Astrocyte (in vitro differentiated cells and primary cell): ENCODE measurements around the gene PSMD9. TPM values are rescaled to one million over a fixed set of nuclear protein-coding genes. Genes with fewer than 3 reads are reported as not detected.
"Not testable (repeated sequence)": the region's sequence is repeated elsewhere in the genome, so short reads cannot be mapped to it uniquely, and the experiment has no call there.

ENCODE experiments used
- DNase-seq: peaks from one replicate; pipeline ENCODE4 v3.0.0-alpha.2; 2010; ENCODE audit warnings: low read depth
- FAIRE-seq: peaks from 2 replicates; lab custom pipeline; 2011; peaks lifted over from hg19 to GRCh38; lab: Jason Lieb, UNC
- H2AFZ ChIP-seq: 2 replicates; pipeline ENCODE4 v1.6.0; 2012; ENCODE audit warnings: low read depth, low read length, inconsistent platforms
- H3K27ac ChIP-seq: 2 replicates; pipeline ENCODE4 v1.5.1; 2011; ENCODE audit warnings: low read depth, low read length, inconsistent platforms
- H3K27me3 ChIP-seq: 2 replicates; pipeline ENCODE4 v1.6.0; 2011; ENCODE audit warnings: low read length, inconsistent platforms; ENCODE audit not compliant: insufficient read depth
- H3K36me3 ChIP-seq: 2 replicates; pipeline ENCODE4 v1.5.1; 2011; ENCODE audit warnings: low read length, inconsistent platforms; ENCODE audit not compliant: insufficient read depth
- H3K4me1 ChIP-seq: 2 replicates; pipeline ENCODE4 v1.5.1; 2011; ENCODE audit warnings: low read length, inconsistent platforms; ENCODE audit not compliant: insufficient read depth
- H3K4me2 ChIP-seq: 2 replicates; pipeline ENCODE4 v1.6.0; 2012; ENCODE audit warnings: low read length, inconsistent platforms
- H3K4me3 ChIP-seq: 2 replicates; pipeline ENCODE4 v1.5.1; 2011; ENCODE audit warnings: low read depth, mild to moderate bottlenecking, low read length, inconsistent platforms; ENCODE audit not compliant: insufficient read depth
- H3K79me2 ChIP-seq: 2 replicates; pipeline ENCODE4 v1.6.0; 2012; ENCODE audit warnings: mild to moderate bottlenecking, low read length, inconsistent platforms; ENCODE audit not compliant: insufficient read depth
- H3K9ac ChIP-seq: 2 replicates; pipeline ENCODE4 v1.6.0; 2012; ENCODE audit warnings: mild to moderate bottlenecking, low read length, inconsistent platforms
- H3K9me3 ChIP-seq: 2 replicates; pipeline ENCODE4 v1.5.1; 2012; ENCODE audit warnings: low read depth, mild to moderate bottlenecking, low read length, inconsistent platforms; ENCODE audit not compliant: insufficient read depth
- H4K20me1 ChIP-seq: 2 replicates; pipeline ENCODE4 v1.6.0; 2012; ENCODE audit warnings: low read length, inconsistent platforms; ENCODE audit not compliant: insufficient read depth
- H3K27ac Mint-ChIP-seq: one replicate; pipeline ENCODE4 v1.8.0; 2021; ENCODE audit warnings: mild to moderate bottlenecking, mixed read lengths; ENCODE audit not compliant: unreplicated experiment
- H3K27me3 Mint-ChIP-seq: one replicate; pipeline ENCODE4 v1.8.0; 2021; ENCODE audit warnings: low read depth, mixed read lengths; ENCODE audit not compliant: unreplicated experiment
- H3K36me3 Mint-ChIP-seq: one replicate; pipeline ENCODE4 v1.8.0; 2021; ENCODE audit warnings: low read depth, mixed read lengths; ENCODE audit not compliant: unreplicated experiment
- H3K4me1 Mint-ChIP-seq: one replicate; pipeline ENCODE4 v1.8.0; 2021; ENCODE audit warnings: low read depth, mixed read lengths; ENCODE audit not compliant: unreplicated experiment
- H3K4me3 Mint-ChIP-seq: one replicate; pipeline ENCODE4 v1.8.0; 2021; ENCODE audit warnings: mild to moderate bottlenecking, moderate library complexity, mixed read lengths; ENCODE audit not compliant: unreplicated experiment
- H3K9me3 Mint-ChIP-seq: one replicate; pipeline ENCODE4 v1.8.0; 2021; ENCODE audit warnings: mild to moderate bottlenecking, mixed read lengths; ENCODE audit not compliant: unreplicated experiment
- EZH2 ChIP-seq: IDR thresholded peaks from 2 replicates; pipeline ENCODE4 v1.6.1; 2012; ENCODE audit warnings: mild to moderate bottlenecking, low read length, inconsistent platforms; ENCODE audit not compliant: insufficient read depth
- total RNA-seq: library from RNA; stranded (reverse); gene quantifications from 2 replicates; pipeline ENCODE4 v1.2.1, GENCODE V29; 2021
- TF ChIP-seq, protein P1 (sequence below): IDR thresholded peaks from 2 replicates; pipeline ENCODE4 v1.5.1; 2011; ENCODE audit warnings: low read depth, mild to moderate bottlenecking, inconsistent platforms, low read length, moderate library complexity; ENCODE audit not compliant: insufficient read depth

Gene PSMD9
- total RNA-seq, 1 donor from 2014 or later, result 63.4 TPM

DNA sequence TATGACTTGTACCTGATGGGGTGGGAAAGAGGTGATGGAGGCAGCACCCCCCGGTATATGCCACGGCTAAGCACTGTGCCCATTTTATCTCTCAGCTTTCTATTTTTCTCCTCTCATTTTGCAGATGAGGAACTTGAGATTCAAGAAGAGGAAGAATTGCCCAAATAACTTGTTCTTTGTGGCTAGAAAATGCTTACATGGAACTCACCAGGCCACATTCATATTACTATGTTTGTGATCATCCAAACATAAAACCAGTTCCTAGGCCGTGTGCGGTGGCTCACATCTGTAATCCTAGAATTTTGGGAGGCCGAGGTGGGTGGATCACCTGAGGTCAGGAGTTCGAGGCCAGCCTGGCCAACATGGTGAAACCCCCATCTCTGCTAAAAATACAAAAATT, 14.5 kb upstream of the PSMD9 start:
- no peak overlapping the region for H3K4me2 ChIP-seq
- TF ChIP-seq, protein P1, sequence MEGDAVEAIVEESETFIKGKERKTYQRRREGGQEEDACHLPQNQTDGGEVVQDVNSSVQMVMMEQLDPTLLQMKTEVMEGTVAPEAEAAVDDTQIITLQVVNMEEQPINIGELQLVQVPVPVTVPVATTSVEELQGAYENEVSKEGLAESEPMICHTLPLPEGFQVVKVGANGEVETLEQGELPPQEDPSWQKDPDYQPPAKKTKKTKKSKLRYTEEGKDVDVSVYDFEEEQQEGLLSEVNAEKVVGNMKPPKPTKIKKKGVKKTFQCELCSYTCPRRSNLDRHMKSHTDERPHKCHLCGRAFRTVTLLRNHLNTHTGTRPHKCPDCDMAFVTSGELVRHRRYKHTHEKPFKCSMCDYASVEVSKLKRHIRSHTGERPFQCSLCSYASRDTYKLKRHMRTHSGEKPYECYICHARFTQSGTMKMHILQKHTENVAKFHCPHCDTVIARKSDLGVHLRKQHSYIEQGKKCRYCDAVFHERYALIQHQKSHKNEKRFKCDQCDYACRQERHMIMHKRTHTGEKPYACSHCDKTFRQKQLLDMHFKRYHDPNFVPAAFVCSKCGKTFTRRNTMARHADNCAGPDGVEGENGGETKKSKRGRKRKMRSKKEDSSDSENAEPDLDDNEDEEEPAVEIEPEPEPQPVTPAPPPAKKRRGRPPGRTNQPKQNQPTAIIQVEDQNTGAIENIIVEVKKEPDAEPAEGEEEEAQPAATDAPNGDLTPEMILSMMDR, result no peak
- TF ChIP-seq EZH2, result no peak
- no peaks in the 10 kb centered on the region for H3K27me3 ChIP-seq
- Mint-ChIP-seq H3K36me3 (no peaks in the 10 kb centered on the region), H3K27ac (no peak overlapping the region), H3K4me1 (peaks cover 6% of the 10 kb centered on the region), H3K27me3 (peaks cover 4% of the 10 kb centered on the region), H3K9me3 (no peaks in the 10 kb centered on the region), H3K4me3 (no peak overlapping the region)
- no peak overlapping the region for H3K27ac ChIP-seq
- H3K4me3 ChIP-seq, result no peak overlapping the region
- H3K36me3 ChIP-seq, result no peaks in the 10 kb centered on the region
- FAIRE-seq (no peak), DNase-seq (no peak)
- no peak overlapping the region for H2AFZ ChIP-seq
- H3K4me1 ChIP-seq, result peaks cover 6% of the 10 kb centered on the region
- no peaks in the 10 kb centered on the region for H3K79me2 ChIP-seq
- no peaks in the 10 kb centered on the region for H4K20me1 ChIP-seq
- H3K9ac ChIP-seq, result no peak overlapping the region
- H3K9me3 ChIP-seq, result no peaks in the 10 kb centered on the region

DNA sequence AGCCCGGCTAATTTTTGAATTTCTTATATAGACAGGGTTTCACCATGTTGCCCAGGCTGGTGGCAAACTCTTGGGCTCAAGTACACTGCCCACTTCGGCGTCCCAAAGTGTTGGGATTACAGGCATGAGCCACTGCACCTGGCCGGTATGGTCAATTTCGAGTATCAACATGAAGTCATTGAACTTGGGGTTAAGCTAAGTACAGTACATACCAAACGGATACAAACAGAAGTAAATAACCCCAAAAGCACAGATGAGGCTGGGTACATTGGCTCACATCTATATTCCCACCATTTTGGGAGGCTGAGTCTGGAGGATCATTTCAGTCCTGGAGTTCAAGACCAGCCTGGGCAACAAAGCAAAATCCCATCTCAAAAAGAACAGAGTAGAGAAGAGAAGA, 13.0 kb upstream of the PSMD9 start:
- Histone ChIP-seq H3K4me3 (no peak overlapping the region), H3K4me1 (peaks cover 6% of the 10 kb centered on the region), H3K36me3 (no peaks in the 10 kb centered on the region), H3K27me3 (no peaks in the 10 kb centered on the region), H3K4me2 (no peak overlapping the region), H2AFZ (no peak overlapping the region), H3K79me2 (no peaks in the 10 kb centered on the region), H3K9ac (no peak overlapping the region), H4K20me1 (no peaks in the 10 kb centered on the region), H3K9me3 (no peaks in the 10 kb centered on the region), H3K27ac (no peak overlapping the region)
- H3K27ac Mint-ChIP-seq, result no peak overlapping the region
- peaks cover 4% of the 10 kb centered on the region for H3K27me3 Mint-ChIP-seq
- no peak for DNase-seq
- H3K36me3 Mint-ChIP-seq, result no peaks in the 10 kb centered on the region
- H3K4me3 Mint-ChIP-seq, result no peak overlapping the region
- no peak for FAIRE-seq
- H3K4me1 Mint-ChIP-seq, result peaks cover 6% of the 10 kb centered on the region
- TF ChIP-seq EZH2, result no peak
- TF ChIP-seq, protein P1, result no peak
- H3K9me3 Mint-ChIP-seq, result no peaks in the 10 kb centered on the region

DNA sequence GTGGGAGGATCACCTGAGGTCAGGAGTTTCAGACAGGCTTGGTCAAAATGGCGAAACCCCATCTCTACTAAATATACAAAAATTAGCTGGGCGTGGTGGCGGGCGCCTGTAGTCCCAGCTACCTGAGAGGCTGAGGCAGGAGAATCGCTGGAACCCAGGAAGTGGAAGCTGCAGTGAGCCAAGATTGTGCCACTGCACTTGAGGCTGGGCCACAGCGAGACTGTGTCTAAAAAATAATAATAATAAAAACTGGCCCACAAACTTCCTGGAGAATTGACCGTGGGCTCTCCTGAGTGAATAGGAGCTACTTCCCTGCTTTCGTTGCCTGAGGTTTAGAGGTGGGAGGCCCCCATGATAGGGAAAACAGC, 12.5 kb upstream of the PSMD9 start:
- not testable (repeated sequence) for H3K79me2 ChIP-seq, H3K27me3 ChIP-seq, H3K27ac ChIP-seq, H3K36me3 Mint-ChIP-seq, H3K36me3 ChIP-seq, H3K4me3 ChIP-seq, H3K9me3 Mint-ChIP-seq, H3K9ac ChIP-seq, H3K4me1 Mint-ChIP-seq, H3K4me2 ChIP-seq, H3K27ac Mint-ChIP-seq, H3K27me3 Mint-ChIP-seq, FAIRE-seq, H3K9me3 ChIP-seq, H4K20me1 ChIP-seq, H3K4me3 Mint-ChIP-seq, H3K4me1 ChIP-seq, DNase-seq, H2AFZ ChIP-seq
